ENCODE results near the gene SAPCD2. TPM values are rescaled to one million over a fixed set of nuclear protein-coding genes. Genes with fewer than 3 reads are reported as not detected.

SAPCD2 gene
- total RNA-seq, 2 experiments from 2014 or later, result 0.17 to 0.19 TPM

- H3K27ac ChIP-seq (ENCODE audit: low read depth in 1 of 2, low read length in 2 of 2), result peak overlapping the region in 1 of 2 donors; percentile 41
- intact Hi-C loops (cut with DNase I, micrococcal nuclease), result no loop called here
- ATAC-seq (ENCODE audit: poor library complexity), result no peak
Observed at GRCh38 chr9:137030006-137030405, 40.4 kb downstream of the SAPCD2 start.

GRCh38 chr9:137029058-137029936 is 41.1 kb downstream of the SAPCD2 start:
- TF ChIP-seq CTCF (IDR thresholded peaks at IDR 0.05), result peak; percentile 67
- H3K27ac Mint-ChIP-seq, result peak overlapping the region; percentile 55
- peak overlapping the region; percentile 90 for H3K4me3 Mint-ChIP-seq
- peak; percentile 27 for ATAC-seq (ENCODE audit: poor library complexity)
- H3K27me3 ChIP-seq (ENCODE audit: control insufficient read depth in 1 of 2, insufficient read depth in 2 of 2, low read length in 2 of 2), result no peaks in the 10 kb centered on the region
- intact Hi-C loops (cut with DNase I, micrococcal nuclease), result loop anchor here in 1 of 2 experiments (2.0 to 5.0 kb wide), 3 partner anchors 36 to 142 kb away; partner anchors contain the start of gene TRAF2
- no peaks in the 10 kb centered on the region for H3K9me3 ChIP-seq (ENCODE audit: control insufficient read depth in 1 of 2, insufficient read depth in 1 of 2, low read length in 2 of 2)
- peaks cover 44% of the 10 kb centered on the region for H3K4me1 Mint-ChIP-seq (ENCODE audit: low read depth)
- DNase-seq, result peak; percentile 49 to 82 (median 64)
- peak overlapping the region; percentile 68 for H3K4me3 ChIP-seq (ENCODE audit: low read length)
- no peaks in the 10 kb centered on the region for H3K9me3 Mint-ChIP-seq
- peaks cover 82% of the 10 kb centered on the region for H3K4me1 ChIP-seq (ENCODE audit: insufficient read depth, low read length)
- POLR2A ChIA-PET, result interaction anchor here (0.6 to 2.4 kb wide), 8 partner anchors 33 to 301 kb away, joined by 3 to 11 read pairs (median 4); partner anchors contain the start of genes CLIC3, FBXW5, MAN1B1 and PAXX
- peak overlapping the region in 1 of 2 donors; percentile 7 for H3K27ac ChIP-seq (ENCODE audit: low read depth in 1 of 2, low read length in 2 of 2)
- no peaks in the 10 kb centered on the region for H3K36me3 ChIP-seq (ENCODE audit: insufficient read depth, low read length)
- no peaks in the 10 kb centered on the region for H3K27me3 Mint-ChIP-seq
- CTCF ChIA-PET, result interaction anchor here (0.5 to 3.0 kb wide), 27 partner anchors 10 to 271 kb away, joined by 3 to 23 read pairs (median 4); partner anchors contain the start of genes AJM1, CLIC3, FBXW5 and LCN8
- H3K36me3 Mint-ChIP-seq (ENCODE audit: low read depth), result no peaks in the 10 kb centered on the region

More at GRCh38 chr9:137030006-137030405, 40.4 kb downstream of the SAPCD2 start:
- Histone ChIP-seq H3K4me1 (ENCODE audit: insufficient read depth, low read length) (peaks cover 86% of the 10 kb centered on the region), H3K9me3 (ENCODE audit: control insufficient read depth in 1 of 2, insufficient read depth in 1 of 2, low read length in 2 of 2) (no peaks in the 10 kb centered on the region), H3K27me3 (ENCODE audit: control insufficient read depth in 1 of 2, insufficient read depth in 2 of 2, low read length in 2 of 2) (no peaks in the 10 kb centered on the region), H3K4me3 (ENCODE audit: low read length) (peak overlapping the region; percentile 68), H3K36me3 (ENCODE audit: insufficient read depth, low read length) (no peaks in the 10 kb centered on the region)
- Mint-ChIP-seq H3K27me3 (no peaks in the 10 kb centered on the region), H3K27ac (no peak overlapping the region), H3K36me3 (ENCODE audit: low read depth) (no peaks in the 10 kb centered on the region), H3K4me1 (ENCODE audit: low read depth) (peaks cover 51% of the 10 kb centered on the region), H3K9me3 (no peaks in the 10 kb centered on the region), H3K4me3 (peak overlapping the region; percentile 90)
- TF ChIP-seq CTCF (IDR thresholded peaks at IDR 0.05), result no peak
- CTCF ChIA-PET, result interaction anchor here (0.5 to 3.0 kb wide), 20 partner anchors 9 to 272 kb away, joined by 3 to 23 read pairs (median 5); partner anchors contain the start of genes AJM1, CLIC3, FBXW5 and LCN8
- DNase-seq, result no peak
- POLR2A ChIA-PET, result interaction anchor here (0.6 to 2.4 kb wide), 5 partner anchors 38 to 302 kb away, joined by 3 to 11 read pairs (median 6); partner anchors contain the start of genes MAN1B1, PAXX and TRAF2

- Histone ChIP-seq H3K27ac (ENCODE audit: low read depth in 1 of 2, low read length in 2 of 2) (no peak overlapping the region), H3K36me3 (ENCODE audit: insufficient read depth, low read length) (no peaks in the 10 kb centered on the region), H3K4me3 (ENCODE audit: low read length) (peak overlapping the region; percentile 68), H3K27me3 (ENCODE audit: control insufficient read depth in 1 of 2, insufficient read depth in 2 of 2, low read length in 2 of 2) (no peaks in the 10 kb centered on the region), H3K4me1 (ENCODE audit: insufficient read depth, low read length) (peaks cover 80% of the 10 kb centered on the region), H3K9me3 (ENCODE audit: control insufficient read depth in 1 of 2, insufficient read depth in 1 of 2, low read length in 2 of 2) (no peaks in the 10 kb centered on the region)
- no peaks in the 10 kb centered on the region for H3K9me3 Mint-ChIP-seq
- peak; percentile 62 for ATAC-seq (ENCODE audit: poor library complexity)
- peak overlapping the region; percentile 85 for H3K4me3 Mint-ChIP-seq
- H3K27ac Mint-ChIP-seq, result peak overlapping the region; percentile 55
- no peak for TF ChIP-seq CTCF (IDR thresholded peaks at IDR 0.05)
- POLR2A ChIA-PET, result interaction anchor here (0.6 to 2.4 kb wide), 7 partner anchors 32 to 300 kb away, joined by 3 to 11 read pairs (median 5); partner anchors contain the start of genes CLIC3, FBXW5, PAXX and TRAF2
- no peaks in the 10 kb centered on the region for H3K36me3 Mint-ChIP-seq (ENCODE audit: low read depth)
- DNase-seq, result peak in 13 of 14 experiments; percentile 44 to 92 (median 65)
- CTCF ChIA-PET, result interaction anchor here (0.7 to 3.0 kb wide), 23 partner anchors 11 to 270 kb away, joined by 3 to 23 read pairs (median 4); partner anchors contain the start of genes AJM1, CLIC3, FBXW5 and LCN8
- H3K27me3 Mint-ChIP-seq, result no peaks in the 10 kb centered on the region
- peaks cover 39% of the 10 kb centered on the region for H3K4me1 Mint-ChIP-seq (ENCODE audit: low read depth)
- intact Hi-C loops (cut with DNase I, micrococcal nuclease), result loop anchor here in 1 of 2 experiments (1.0 to 5.0 kb wide), 4 partner anchors 36 to 141 kb away; partner anchors contain the start of genes FBXW5 and TRAF2
Observed at GRCh38 chr9:137028263-137029057, 41.9 kb downstream of the SAPCD2 start.

All from CD4-positive, alpha-beta T cell (primary cell).